Bronchial epithelial cell (primary cell): ENCODE measurements around the gene SYT17. TPM values are rescaled to one million over a fixed set of nuclear protein-coding genes. Genes with fewer than 3 reads are reported as not detected.

Experiments used
- DNase-seq: peaks from one replicate; pipeline ENCODE4 v3.0.0-alpha.2; 2010; ENCODE audit warnings: low read depth
- FAIRE-seq: peaks from 2 replicates; lab custom pipeline; 2011; peaks lifted over from hg19 to GRCh38; lab: Jason Lieb, UNC
- H3K27me3 ChIP-seq: 2 replicates; pipeline ENCODE4 v1.5.1; 2011; ENCODE audit warnings: low read length; ENCODE audit not compliant: control insufficient read depth, insufficient read depth
- H3K36me3 ChIP-seq: 2 replicates; pipeline ENCODE4 v1.5.1; 2011; ENCODE audit warnings: low read length; ENCODE audit not compliant: control insufficient read depth, insufficient read depth
- H3K4me3 ChIP-seq: 2 replicates; pipeline ENCODE4 v1.5.1; 2011; ENCODE audit warnings: mild to moderate bottlenecking, low read depth, low read length, control low read depth
- CTCF ChIP-seq: IDR thresholded peaks from 2 replicates; pipeline ENCODE4 v1.5.1; 2011; ENCODE audit warnings: mild to moderate bottlenecking, moderate library complexity, low read length, control low read depth, inconsistent platforms; ENCODE audit not compliant: insufficient read depth, severe bottlenecking
- total RNA-seq: library from RNA; depleted of rRNA; stranded (reverse); fragments of >200 nt; gene quantifications from 2 replicates; pipeline ENCODE4 v1.2.1, GENCODE V29; 2014

The SYT17 gene
- total RNA-seq, 1 donor from 2014 or later = 1.1 TPM

GRCh38 chr16:19227643-19228042, 59.6 kb downstream of the SYT17 start:
- Histone ChIP-seq H3K4me3 (no peak overlapping the region), H3K36me3 (no peaks in the 10 kb centered on the region), H3K27me3 (no peaks in the 10 kb centered on the region)
- no peak for DNase-seq
- no peak for TF ChIP-seq CTCF
- no peak for FAIRE-seq

GRCh38 chr16:19228052-19228451, 60.0 kb downstream of the SYT17 start:
- no peaks in the 10 kb centered on the region for H3K27me3 ChIP-seq
- no peak overlapping the region for H3K4me3 ChIP-seq
- H3K36me3 ChIP-seq = no peaks in the 10 kb centered on the region
- DNase-seq (no peak), FAIRE-seq (no peak)
- TF ChIP-seq CTCF = no peak

- TF ChIP-seq CTCF = no peak
- FAIRE-seq = no peak
- no peak for DNase-seq
- no peaks in the 10 kb centered on the region for H3K36me3 ChIP-seq
- no peaks in the 10 kb centered on the region for H3K27me3 ChIP-seq
- no peak overlapping the region for H3K4me3 ChIP-seq
These were observed 60.5 kb downstream of the SYT17 start for GRCh38 chr16:19228575-19228974.

- Histone ChIP-seq H3K27me3 (no peaks in the 10 kb centered on the region), H3K36me3 (no peaks in the 10 kb centered on the region), H3K4me3 (no peak overlapping the region)
- no peak for FAIRE-seq
- no peak for TF ChIP-seq CTCF
- DNase-seq = no peak
These were observed 62.5 kb downstream of the SYT17 start for GRCh38 chr16:19230575-19230974.

- H3K36me3 ChIP-seq = no peaks in the 10 kb centered on the region
- TF ChIP-seq CTCF = no peak
- H3K27me3 ChIP-seq = no peaks in the 10 kb centered on the region
- H3K4me3 ChIP-seq = no peak overlapping the region
- DNase-seq = no peak
- no peak for FAIRE-seq
These were observed 63.8 kb downstream of the SYT17 start for GRCh38 chr16:19231881-19232280.

- H3K4me3 ChIP-seq = no peak overlapping the region
- DNase-seq (no peak), FAIRE-seq (no peak)
- no peaks in the 10 kb centered on the region for H3K36me3 ChIP-seq
- H3K27me3 ChIP-seq = no peaks in the 10 kb centered on the region
- no peak for TF ChIP-seq CTCF
These were observed 64.9 kb downstream of the SYT17 start for GRCh38 chr16:19232988-19233387.
